UCSD-AML1 (cell line): ENCODE measurements around the gene SLIT3.

Source experiments
- DNase-seq: peaks from one replicate; lab custom pipeline; 2025; ENCODE audit not compliant: unreplicated experiment; lab: John Stamatoyannopoulos, UW

The SLIT3 gene

GRCh38 chr5:168620807-168621206 lies 680.1 kb downstream of the SLIT3 start:
- no peak for DNase-seq

- DNase-seq, result no peak
Observed at GRCh38 chr5:168614661-168615060, 686.3 kb downstream of the SLIT3 start.

GRCh38 chr5:168613996-168614395 lies 686.9 kb downstream of the SLIT3 start:
- DNase-seq, result no peak

GRCh38 chr5:168613396-168613795 lies 687.5 kb downstream of the SLIT3 start:
- DNase-seq, result no peak

- DNase-seq, result no peak
Observed at GRCh38 chr5:168612996-168613395, 687.9 kb downstream of the SLIT3 start.

- no peak for DNase-seq
Observed at GRCh38 chr5:168612123-168612522, 688.8 kb downstream of the SLIT3 start.
